Keratinocyte (primary cell): Measurements from ENCODE around the gene MYPN.

Experiments
- EZH2 ChIP-seq: IDR thresholded peaks from one replicate; pipeline ENCODE4 v1.6.1; 2012; ENCODE audit warnings: inconsistent platforms, mild to moderate bottlenecking, low read length, moderate library complexity
- TF ChIP-seq, protein P1 (sequence below), 3 experiments: IDR thresholded peaks in 1 of 3; conservative IDR thresholded peaks in 1 of 3; optimal IDR thresholded peaks in 1 of 3; 2 replicates in 2 of 3; 3 replicates in 1 of 3; pipeline versions ENCODE3 to v1.5.1; 2011; ENCODE audit warnings: low read length in 3 of 3, mild to moderate bottlenecking in 3 of 3, moderate library complexity in 2 of 3, control low read depth in 1 of 3, inconsistent platforms in 1 of 3; ENCODE audit not compliant: insufficient read depth in 2 of 3; ENCODE audit errors: extremely low read depth in 1 of 3

DNA sequence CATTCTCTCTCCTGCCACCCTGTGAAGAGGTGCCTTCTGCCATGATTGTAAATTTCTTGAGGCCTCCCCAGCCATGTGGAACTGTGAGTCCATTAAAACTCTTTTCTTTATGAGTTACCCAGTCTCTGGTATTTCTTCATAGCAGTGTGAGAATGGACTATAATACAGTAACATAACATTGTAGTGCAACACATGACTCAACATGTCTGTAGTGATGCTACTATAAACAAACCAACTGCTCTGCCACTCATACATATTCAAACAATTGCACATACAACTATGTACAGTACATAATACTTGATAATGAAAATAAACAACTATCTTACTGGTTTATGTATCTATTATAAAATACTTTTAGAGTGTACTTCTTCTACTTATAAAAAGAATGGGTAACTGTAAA lies 115.5 kb downstream of the MYPN start:
- TF ChIP-seq, protein P1, sequence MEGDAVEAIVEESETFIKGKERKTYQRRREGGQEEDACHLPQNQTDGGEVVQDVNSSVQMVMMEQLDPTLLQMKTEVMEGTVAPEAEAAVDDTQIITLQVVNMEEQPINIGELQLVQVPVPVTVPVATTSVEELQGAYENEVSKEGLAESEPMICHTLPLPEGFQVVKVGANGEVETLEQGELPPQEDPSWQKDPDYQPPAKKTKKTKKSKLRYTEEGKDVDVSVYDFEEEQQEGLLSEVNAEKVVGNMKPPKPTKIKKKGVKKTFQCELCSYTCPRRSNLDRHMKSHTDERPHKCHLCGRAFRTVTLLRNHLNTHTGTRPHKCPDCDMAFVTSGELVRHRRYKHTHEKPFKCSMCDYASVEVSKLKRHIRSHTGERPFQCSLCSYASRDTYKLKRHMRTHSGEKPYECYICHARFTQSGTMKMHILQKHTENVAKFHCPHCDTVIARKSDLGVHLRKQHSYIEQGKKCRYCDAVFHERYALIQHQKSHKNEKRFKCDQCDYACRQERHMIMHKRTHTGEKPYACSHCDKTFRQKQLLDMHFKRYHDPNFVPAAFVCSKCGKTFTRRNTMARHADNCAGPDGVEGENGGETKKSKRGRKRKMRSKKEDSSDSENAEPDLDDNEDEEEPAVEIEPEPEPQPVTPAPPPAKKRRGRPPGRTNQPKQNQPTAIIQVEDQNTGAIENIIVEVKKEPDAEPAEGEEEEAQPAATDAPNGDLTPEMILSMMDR (optimal IDR thresholded peaks at IDR 0.05 in 1 of 3, IDR thresholded peaks at IDR 0.05 in 1 of 3, conservative IDR thresholded peaks at IDR 0.05 in 1 of 3; ENCODE audit: extremely low read depth in 1 of 3, insufficient read depth in 2 of 3, low read length in 3 of 3): no peak
- no peak for TF ChIP-seq EZH2
